HepG2 (cell line): ENCODE results near the gene AUP1. TPM values are rescaled to one million over a fixed set of nuclear protein-coding genes. Genes with fewer than 3 reads are reported as not detected.
A peak's percentile ranks its signal among the peaks of the same experiment; 100 is the strongest.

Source experiments
- CBFB ChIP-seq: sonication (generic); formaldehyde crosslinking; IDR thresholded peaks from 2 replicates; pipeline ENCODE4 v1.4.0; 2020; ENCODE audit warnings: missing genetic modification reagents
- HOXA7 ChIP-seq: sonication (generic); formaldehyde crosslinking; IDR thresholded peaks from 2 replicates; pipeline ENCODE4 v1.8.1; 2022; ENCODE audit warnings: mild to moderate bottlenecking, missing genetic modification reagents, moderate library complexity
- NFKB2 ChIP-seq: sonication (generic); formaldehyde crosslinking; IDR thresholded peaks from 2 replicates; pipeline ENCODE4 v1.4.0; 2020; ENCODE audit warnings: missing genetic modification reagents, borderline replicate concordance
- PHF21A ChIP-seq: sonication (generic); formaldehyde crosslinking; IDR thresholded peaks from 2 replicates; pipeline ENCODE4 v1.5.0; 2020; ENCODE audit warnings: mild to moderate bottlenecking, missing genetic modification reagents
- RBFOX2 ChIP-seq: fragments of 200-400 bp; formaldehyde crosslinking; IDR thresholded peaks from 2 replicates; pipeline ENCODE4 v1.6.1; 2017; ENCODE audit warnings: low read depth, mild to moderate bottlenecking, low read length
- SMC3 ChIP-seq: IDR thresholded peaks from 2 replicates; pipeline ENCODE4 v1.6.1; 2011; ENCODE audit warnings: low read length, improper control_type of control experiment
- ZFP41 ChIP-seq: sonication (generic); formaldehyde crosslinking; IDR thresholded peaks from 2 replicates; pipeline ENCODE4 v1.4.0; 2020; ENCODE audit warnings: mild to moderate bottlenecking, missing genetic modification reagents, borderline replicate concordance
- ZFP62 ChIP-seq: sonication (generic); formaldehyde crosslinking; IDR thresholded peaks from 2 replicates; pipeline ENCODE4 v1.4.0; 2020; ENCODE audit warnings: missing genetic modification reagents
- ZFP90 ChIP-seq: sonication (generic); formaldehyde crosslinking; IDR thresholded peaks from 2 replicates; pipeline ENCODE4 v1.8.0; 2022; ENCODE audit warnings: missing genetic modification reagents, mild to moderate bottlenecking, inconsistent platforms, borderline replicate concordance
- ZNF619 ChIP-seq: sonication (generic); formaldehyde crosslinking; IDR thresholded peaks from 2 replicates; pipeline ENCODE4 v1.4.0; 2020; ENCODE audit warnings: mild to moderate bottlenecking, missing genetic modification reagents
- ZSCAN20 ChIP-seq: sonication (generic); formaldehyde crosslinking; IDR thresholded peaks from 2 replicates; pipeline ENCODE4 v1.4.0; 2020; ENCODE audit warnings: missing genetic modification reagents, mild to moderate bottlenecking, borderline replicate concordance
- polyA plus RNA-seq, 8 experiments: library from polyadenylated mRNA; depleted of rRNA in 3 of 8; stranded (reverse) in 7 of 8; unstranded in 1 of 8; fragments of >200 nt; fragmentation: Illumina TruSeq in 4 of 8; extraction: Trizol in 4 of 8; gene quantifications; 2 replicates each; pipeline versions ENCODE4 v1.2.1 to v1.2.3, GENCODE V29; 2011 to 2016; ENCODE audit warnings: low read depth in 4 of 8, missing spikeins in 1 of 8, mixed read lengths in 1 of 8; ENCODE audit not compliant: insufficient read depth in 1 of 8
- total RNA-seq, 5 experiments: library from RNA; depleted of rRNA; stranded (reverse); fragments of >200 nt; fragmentation: Illumina TruSeq; extraction: Trizol; gene quantifications; 2 replicates each; pipeline ENCODE4 v1.2.3, GENCODE V29; 2016; ENCODE audit warnings: low read depth in 1 of 5
- TF ChIP-seq, protein P1 (sequence below): sonication (generic); formaldehyde crosslinking; IDR thresholded peaks from 2 replicates; pipeline ENCODE4 v1.4.0; 2020; ENCODE audit warnings: missing genetic modification reagents
- TF ChIP-seq, protein P2 (sequence below): sonication (generic); formaldehyde crosslinking; IDR thresholded peaks from 2 replicates; pipeline ENCODE4 v1.9.0; 2021; ENCODE audit warnings: missing genetic modification reagents, borderline replicate concordance
- TF ChIP-seq, protein P3 (sequence below): IDR thresholded peaks from 2 replicates; pipeline ENCODE4 v1.6.1; 2016; ENCODE audit warnings: control low read depth
- TF ChIP-seq, protein P4 (sequence below): sonication (generic); formaldehyde crosslinking; IDR thresholded peaks from 2 replicates; pipeline ENCODE4 v1.4.0; 2020; ENCODE audit warnings: missing genetic modification reagents
- TF ChIP-seq, protein P5 (sequence below): sonication (generic); formaldehyde crosslinking; IDR thresholded peaks from 2 replicates; pipeline ENCODE4 v1.4.0; 2020; ENCODE audit warnings: missing genetic modification reagents

Gene AUP1
- total and polyA plus RNA-seq, 2 of the 13 experiments (the other 11 are each of a cell fraction or from before 2014, with no cell fraction given), result 174 to 267 TPM

DNA sequence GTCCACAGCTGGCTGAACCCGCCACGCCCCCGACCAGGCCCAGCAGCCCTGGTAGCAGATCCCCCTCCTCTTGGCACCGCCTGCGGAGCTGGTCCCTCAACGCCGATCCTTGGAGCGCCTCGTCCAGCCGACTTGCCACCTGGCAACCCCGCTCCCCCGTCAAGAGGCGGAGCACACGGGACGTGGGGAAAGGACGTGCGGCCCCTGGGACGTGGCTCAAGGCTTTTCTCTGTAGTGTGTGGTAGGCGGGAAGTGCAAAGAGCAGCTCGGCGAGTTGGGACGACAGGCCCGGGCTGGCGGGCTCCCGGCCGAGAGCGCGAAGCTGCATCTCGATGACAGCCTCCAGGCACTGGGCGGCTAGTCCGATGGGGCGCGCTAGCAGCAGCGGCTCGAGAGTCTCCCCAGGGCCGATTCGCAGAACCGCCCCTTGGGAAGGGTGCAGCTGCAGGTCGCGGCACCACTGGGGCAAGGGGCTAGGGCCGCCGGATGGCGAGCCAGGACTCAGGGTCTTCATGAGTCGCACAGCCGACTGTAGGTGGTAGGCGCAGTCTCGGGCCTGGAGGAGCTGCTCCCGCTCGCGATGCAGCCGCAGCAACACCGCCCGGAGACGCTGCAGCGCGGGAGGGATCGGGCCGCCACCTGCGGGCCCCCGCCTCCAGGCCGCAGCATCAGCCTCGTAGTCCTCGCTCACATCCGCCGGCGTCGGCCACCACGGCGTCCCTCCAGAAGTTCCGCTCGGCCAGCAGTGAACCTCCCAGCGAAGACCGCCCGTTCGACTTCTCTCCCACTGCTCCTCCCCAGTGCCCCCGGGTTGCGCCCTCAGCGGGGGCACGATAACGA, 47.3 kb downstream of the AUP1 start (continued):
- TF ChIP-seq, protein P1, sequence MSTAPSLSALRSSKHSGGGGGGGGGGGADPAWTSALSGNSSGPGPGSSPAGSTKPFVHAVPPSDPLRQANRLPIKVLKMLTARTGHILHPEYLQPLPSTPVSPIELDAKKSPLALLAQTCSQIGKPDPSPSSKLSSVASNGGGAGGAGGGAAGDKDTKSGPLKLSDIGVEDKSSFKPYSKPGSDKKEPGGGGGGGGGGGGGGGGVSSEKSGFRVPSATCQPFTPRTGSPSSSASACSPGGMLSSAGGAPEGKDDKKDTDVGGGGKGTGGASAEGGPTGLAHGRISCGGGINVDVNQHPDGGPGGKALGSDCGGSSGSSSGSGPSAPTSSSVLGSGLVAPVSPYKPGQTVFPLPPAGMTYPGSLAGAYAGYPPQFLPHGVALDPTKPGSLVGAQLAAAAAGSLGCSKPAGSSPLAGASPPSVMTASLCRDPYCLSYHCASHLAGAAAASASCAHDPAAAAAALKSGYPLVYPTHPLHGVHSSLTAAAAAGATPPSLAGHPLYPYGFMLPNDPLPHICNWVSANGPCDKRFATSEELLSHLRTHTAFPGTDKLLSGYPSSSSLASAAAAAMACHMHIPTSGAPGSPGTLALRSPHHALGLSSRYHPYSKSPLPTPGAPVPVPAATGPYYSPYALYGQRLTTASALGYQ, result peak; percentile 58; the same call in 1 of the 2 replicates
- TF ChIP-seq NFKB2 (peak; percentile 60), PHF21A (CRISPR knock-in tag) (no peak), CBFB (0 out of 2 replicates have a peak, but pooled peaks have one; percentile 26), ZNF619 (no peak), ZFP90 (CRISPR knock-in tag) (peak; percentile 47; the same call in 1 of the 2 replicates), ZFP62 (CRISPR knock-in tag) (no peak), SMC3 (no peak), ZFP41 (no peak), RBFOX2 (peak; percentile 93), HOXA7 (CRISPR knock-in tag) (no peak), ZSCAN20 (CRISPR knock-in tag) (0 out of 2 replicates have a peak, but pooled peaks have one; percentile 19)
- TF ChIP-seq, protein P2, sequence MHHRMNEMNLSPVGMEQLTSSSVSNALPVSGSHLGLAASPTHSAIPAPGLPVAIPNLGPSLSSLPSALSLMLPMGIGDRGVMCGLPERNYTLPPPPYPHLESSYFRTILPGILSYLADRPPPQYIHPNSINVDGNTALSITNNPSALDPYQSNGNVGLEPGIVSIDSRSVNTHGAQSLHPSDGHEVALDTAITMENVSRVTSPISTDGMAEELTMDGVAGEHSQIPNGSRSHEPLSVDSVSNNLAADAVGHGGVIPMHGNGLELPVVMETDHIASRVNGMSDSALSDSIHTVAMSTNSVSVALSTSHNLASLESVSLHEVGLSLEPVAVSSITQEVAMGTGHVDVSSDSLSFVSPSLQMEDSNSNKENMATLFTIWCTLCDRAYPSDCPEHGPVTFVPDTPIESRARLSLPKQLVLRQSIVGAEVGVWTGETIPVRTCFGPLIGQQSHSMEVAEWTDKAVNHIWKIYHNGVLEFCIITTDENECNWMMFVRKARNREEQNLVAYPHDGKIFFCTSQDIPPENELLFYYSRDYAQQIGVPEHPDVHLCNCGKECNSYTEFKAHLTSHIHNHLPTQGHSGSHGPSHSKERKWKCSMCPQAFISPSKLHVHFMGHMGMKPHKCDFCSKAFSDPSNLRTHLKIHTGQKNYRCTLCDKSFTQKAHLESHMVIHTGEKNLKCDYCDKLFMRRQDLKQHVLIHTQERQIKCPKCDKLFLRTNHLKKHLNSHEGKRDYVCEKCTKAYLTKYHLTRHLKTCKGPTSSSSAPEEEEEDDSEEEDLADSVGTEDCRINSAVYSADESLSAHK, result 0 out of 2 replicates have a peak, but pooled peaks have one; percentile 15
- TF ChIP-seq, protein P3, sequence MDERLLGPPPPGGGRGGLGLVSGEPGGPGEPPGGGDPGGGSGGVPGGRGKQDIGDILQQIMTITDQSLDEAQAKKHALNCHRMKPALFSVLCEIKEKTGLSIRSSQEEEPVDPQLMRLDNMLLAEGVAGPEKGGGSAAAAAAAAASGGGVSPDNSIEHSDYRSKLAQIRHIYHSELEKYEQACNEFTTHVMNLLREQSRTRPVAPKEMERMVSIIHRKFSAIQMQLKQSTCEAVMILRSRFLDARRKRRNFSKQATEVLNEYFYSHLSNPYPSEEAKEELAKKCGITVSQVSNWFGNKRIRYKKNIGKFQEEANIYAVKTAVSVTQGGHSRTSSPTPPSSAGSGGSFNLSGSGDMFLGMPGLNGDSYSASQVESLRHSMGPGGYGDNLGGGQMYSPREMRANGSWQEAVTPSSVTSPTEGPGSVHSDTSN, result no peak
- TF ChIP-seq, protein P4, sequence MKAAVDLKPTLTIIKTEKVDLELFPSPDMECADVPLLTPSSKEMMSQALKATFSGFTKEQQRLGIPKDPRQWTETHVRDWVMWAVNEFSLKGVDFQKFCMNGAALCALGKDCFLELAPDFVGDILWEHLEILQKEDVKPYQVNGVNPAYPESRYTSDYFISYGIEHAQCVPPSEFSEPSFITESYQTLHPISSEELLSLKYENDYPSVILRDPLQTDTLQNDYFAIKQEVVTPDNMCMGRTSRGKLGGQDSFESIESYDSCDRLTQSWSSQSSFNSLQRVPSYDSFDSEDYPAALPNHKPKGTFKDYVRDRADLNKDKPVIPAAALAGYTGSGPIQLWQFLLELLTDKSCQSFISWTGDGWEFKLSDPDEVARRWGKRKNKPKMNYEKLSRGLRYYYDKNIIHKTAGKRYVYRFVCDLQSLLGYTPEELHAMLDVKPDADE (CRISPR knock-in tag), result no peak
- TF ChIP-seq, protein P5, sequence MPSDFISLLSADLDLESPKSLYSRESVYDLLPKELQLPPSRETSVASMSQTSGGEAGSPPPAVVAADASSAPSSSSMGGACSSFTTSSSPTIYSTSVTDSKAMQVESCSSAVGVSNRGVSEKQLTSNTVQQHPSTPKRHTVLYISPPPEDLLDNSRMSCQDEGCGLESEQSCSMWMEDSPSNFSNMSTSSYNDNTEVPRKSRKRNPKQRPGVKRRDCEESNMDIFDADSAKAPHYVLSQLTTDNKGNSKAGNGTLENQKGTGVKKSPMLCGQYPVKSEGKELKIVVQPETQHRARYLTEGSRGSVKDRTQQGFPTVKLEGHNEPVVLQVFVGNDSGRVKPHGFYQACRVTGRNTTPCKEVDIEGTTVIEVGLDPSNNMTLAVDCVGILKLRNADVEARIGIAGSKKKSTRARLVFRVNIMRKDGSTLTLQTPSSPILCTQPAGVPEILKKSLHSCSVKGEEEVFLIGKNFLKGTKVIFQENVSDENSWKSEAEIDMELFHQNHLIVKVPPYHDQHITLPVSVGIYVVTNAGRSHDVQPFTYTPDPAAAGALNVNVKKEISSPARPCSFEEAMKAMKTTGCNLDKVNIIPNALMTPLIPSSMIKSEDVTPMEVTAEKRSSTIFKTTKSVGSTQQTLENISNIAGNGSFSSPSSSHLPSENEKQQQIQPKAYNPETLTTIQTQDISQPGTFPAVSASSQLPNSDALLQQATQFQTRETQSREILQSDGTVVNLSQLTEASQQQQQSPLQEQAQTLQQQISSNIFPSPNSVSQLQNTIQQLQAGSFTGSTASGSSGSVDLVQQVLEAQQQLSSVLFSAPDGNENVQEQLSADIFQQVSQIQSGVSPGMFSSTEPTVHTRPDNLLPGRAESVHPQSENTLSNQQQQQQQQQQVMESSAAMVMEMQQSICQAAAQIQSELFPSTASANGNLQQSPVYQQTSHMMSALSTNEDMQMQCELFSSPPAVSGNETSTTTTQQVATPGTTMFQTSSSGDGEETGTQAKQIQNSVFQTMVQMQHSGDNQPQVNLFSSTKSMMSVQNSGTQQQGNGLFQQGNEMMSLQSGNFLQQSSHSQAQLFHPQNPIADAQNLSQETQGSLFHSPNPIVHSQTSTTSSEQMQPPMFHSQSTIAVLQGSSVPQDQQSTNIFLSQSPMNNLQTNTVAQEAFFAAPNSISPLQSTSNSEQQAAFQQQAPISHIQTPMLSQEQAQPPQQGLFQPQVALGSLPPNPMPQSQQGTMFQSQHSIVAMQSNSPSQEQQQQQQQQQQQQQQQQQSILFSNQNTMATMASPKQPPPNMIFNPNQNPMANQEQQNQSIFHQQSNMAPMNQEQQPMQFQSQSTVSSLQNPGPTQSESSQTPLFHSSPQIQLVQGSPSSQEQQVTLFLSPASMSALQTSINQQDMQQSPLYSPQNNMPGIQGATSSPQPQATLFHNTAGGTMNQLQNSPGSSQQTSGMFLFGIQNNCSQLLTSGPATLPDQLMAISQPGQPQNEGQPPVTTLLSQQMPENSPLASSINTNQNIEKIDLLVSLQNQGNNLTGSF (CRISPR knock-in tag), result no peak; the same call in none of the 2 replicates
